WTC11 (cell line): ENCODE data around the gene DGKG. TPM values are rescaled to one million over a fixed set of nuclear protein-coding genes. Genes with fewer than 3 reads are reported as not detected.
A peak's percentile ranks its signal among the peaks of the same experiment; 100 is the strongest.

ENCODE experiments used
- CBFB ChIP-seq: sonication (generic); formaldehyde crosslinking; IDR thresholded peaks from 2 replicates; pipeline ENCODE4 v1.8.1; 2022; ENCODE audit warnings: mild to moderate bottlenecking, low read depth, missing genetic modification reagents
- E2F1 ChIP-seq: sonication (generic); formaldehyde crosslinking; IDR thresholded peaks from 2 replicates; pipeline ENCODE4 v1.8.0; 2022; ENCODE audit warnings: mild to moderate bottlenecking, missing genetic modification reagents
- ESRRA ChIP-seq: sonication (generic); formaldehyde crosslinking; IDR thresholded peaks from 2 replicates; pipeline ENCODE4 v1.8.1; 2022; ENCODE audit warnings: mild to moderate bottlenecking, missing genetic modification reagents, borderline replicate concordance
- FOXP1 ChIP-seq: sonication (generic); formaldehyde crosslinking; IDR thresholded peaks from 2 replicates; pipeline ENCODE4 v1.8.0; 2022; ENCODE audit warnings: missing genetic modification reagents, mild to moderate bottlenecking, moderate library complexity, borderline replicate concordance
- IRF1 ChIP-seq: sonication (generic); formaldehyde crosslinking; IDR thresholded peaks from 2 replicates; pipeline ENCODE4 v1.8.0; 2023; ENCODE audit warnings: missing genetic modification reagents
- PRDM15 ChIP-seq: sonication (generic); formaldehyde crosslinking; IDR thresholded peaks from 2 replicates; pipeline ENCODE4 v1.8.0; 2022; ENCODE audit warnings: missing genetic modification reagents
- RELA ChIP-seq: sonication (generic); formaldehyde crosslinking; IDR thresholded peaks from 2 replicates; pipeline ENCODE4 v1.8.1; 2022; ENCODE audit warnings: missing genetic modification reagents, mild to moderate bottlenecking, borderline replicate concordance
- TCF7 ChIP-seq: sonication (generic); formaldehyde crosslinking; IDR thresholded peaks from 2 replicates; pipeline ENCODE4 v1.8.0; 2022; ENCODE audit warnings: mild to moderate bottlenecking, low read depth, missing genetic modification reagents, moderate library complexity
- USF2 ChIP-seq: sonication (generic); formaldehyde crosslinking; IDR thresholded peaks from 2 replicates; pipeline ENCODE4 v1.8.1; 2023; ENCODE audit warnings: mild to moderate bottlenecking, missing genetic modification reagents, moderate library complexity
- ZNF396 ChIP-seq: fragments of 250-450 bp; sonication (Bioruptor Pico); IDR thresholded peaks from 2 replicates; pipeline ENCODE4 v1.8.0; 2021; ENCODE audit warnings: mild to moderate bottlenecking, moderate library complexity, borderline replicate concordance
- ZNF532 ChIP-seq: fragments of 250-450 bp; sonication (Bioruptor Pico); IDR thresholded peaks from 2 replicates; pipeline ENCODE4 v1.9.0; 2021; ENCODE audit warnings: mild to moderate bottlenecking, borderline replicate concordance
- total RNA-seq: library from RNA; stranded (reverse); gene quantifications from 3 replicates; pipeline ENCODE4 v1.2.3, GENCODE V29; 2021
- TF ChIP-seq, protein P1 (sequence below): sonication (generic); formaldehyde crosslinking; IDR thresholded peaks from 2 replicates; pipeline ENCODE4 v1.8.0; 2023; ENCODE audit warnings: mild to moderate bottlenecking, missing genetic modification reagents
- TF ChIP-seq, protein P2 (sequence below): fragments of 250-450 bp; sonication (Bioruptor Pico); IDR thresholded peaks from 2 replicates; pipeline ENCODE4 v1.9.0; 2021; ENCODE audit warnings: mild to moderate bottlenecking
- TF ChIP-seq, protein P3 (sequence below): sonication (generic); formaldehyde crosslinking; IDR thresholded peaks from 2 replicates; pipeline ENCODE4 v1.8.1; 2022; ENCODE audit warnings: low read depth, mild to moderate bottlenecking, moderate library complexity, missing genetic modification reagents, borderline replicate concordance
- TF ChIP-seq, protein P4 (sequence below): sonication (generic); formaldehyde crosslinking; IDR thresholded peaks from 2 replicates; pipeline ENCODE4 v1.8.1; 2023; ENCODE audit warnings: mild to moderate bottlenecking, missing genetic modification reagents, moderate library complexity
- TF ChIP-seq, protein P5 (sequence below): fragments of 250-450 bp; sonication (Bioruptor Pico); IDR thresholded peaks from 2 replicates; pipeline ENCODE4 v1.8.0; 2021; ENCODE audit warnings: mild to moderate bottlenecking

DGKG gene
- total RNA-seq, 1 experiment from 2014 or later, result 0.92 TPM

DNA sequence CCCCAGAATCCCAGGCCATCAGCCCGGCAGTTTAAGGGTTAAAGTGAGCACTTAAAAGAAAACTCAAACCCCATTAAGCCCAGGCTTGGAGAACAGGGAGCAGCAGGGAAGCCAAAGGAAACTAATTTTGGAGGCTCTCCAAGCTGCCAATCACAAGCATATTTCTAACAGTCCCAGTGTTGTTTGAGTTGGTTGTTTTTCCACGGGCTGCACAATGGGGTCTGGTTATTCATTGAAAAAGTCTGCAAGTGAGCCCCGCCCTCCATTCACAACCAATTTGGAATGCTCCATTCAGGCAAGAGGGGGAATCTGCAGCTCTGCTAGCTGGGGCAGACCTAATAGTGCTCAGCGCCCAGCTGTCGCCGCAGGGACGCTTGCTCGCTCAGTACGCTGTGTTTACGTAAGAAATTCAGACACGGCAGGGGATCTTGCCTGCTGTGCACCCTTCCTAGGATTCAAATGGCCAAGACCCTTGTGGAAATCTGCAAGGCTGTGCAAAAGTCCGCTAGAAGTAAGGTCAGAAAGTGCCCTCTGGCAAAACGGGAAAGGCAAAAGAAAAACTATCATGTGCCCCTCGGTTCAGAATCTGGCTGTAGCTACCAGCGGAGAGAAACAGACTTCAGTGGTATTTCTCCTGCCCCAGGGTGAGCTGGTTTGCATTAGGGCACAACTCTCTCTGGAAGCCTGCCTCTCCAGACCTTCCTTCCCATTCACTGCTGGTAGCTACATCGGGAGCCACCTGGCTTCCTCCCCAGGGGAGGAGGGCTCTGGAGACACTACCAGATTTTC, 264.2 kb downstream of the DGKG start (continued):
- 0 out of 2 replicates have a peak, but pooled peaks have one; percentile 6 for TF ChIP-seq USF2
- no peak for TF ChIP-seq ZNF532
- TF ChIP-seq, protein P1, sequence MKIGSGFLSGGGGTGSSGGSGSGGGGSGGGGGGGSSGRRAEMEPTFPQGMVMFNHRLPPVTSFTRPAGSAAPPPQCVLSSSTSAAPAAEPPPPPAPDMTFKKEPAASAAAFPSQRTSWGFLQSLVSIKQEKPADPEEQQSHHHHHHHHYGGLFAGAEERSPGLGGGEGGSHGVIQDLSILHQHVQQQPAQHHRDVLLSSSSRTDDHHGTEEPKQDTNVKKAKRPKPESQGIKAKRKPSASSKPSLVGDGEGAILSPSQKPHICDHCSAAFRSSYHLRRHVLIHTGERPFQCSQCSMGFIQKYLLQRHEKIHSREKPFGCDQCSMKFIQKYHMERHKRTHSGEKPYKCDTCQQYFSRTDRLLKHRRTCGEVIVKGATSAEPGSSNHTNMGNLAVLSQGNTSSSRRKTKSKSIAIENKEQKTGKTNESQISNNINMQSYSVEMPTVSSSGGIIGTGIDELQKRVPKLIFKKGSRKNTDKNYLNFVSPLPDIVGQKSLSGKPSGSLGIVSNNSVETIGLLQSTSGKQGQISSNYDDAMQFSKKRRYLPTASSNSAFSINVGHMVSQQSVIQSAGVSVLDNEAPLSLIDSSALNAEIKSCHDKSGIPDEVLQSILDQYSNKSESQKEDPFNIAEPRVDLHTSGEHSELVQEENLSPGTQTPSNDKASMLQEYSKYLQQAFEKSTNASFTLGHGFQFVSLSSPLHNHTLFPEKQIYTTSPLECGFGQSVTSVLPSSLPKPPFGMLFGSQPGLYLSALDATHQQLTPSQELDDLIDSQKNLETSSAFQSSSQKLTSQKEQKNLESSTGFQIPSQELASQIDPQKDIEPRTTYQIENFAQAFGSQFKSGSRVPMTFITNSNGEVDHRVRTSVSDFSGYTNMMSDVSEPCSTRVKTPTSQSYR (CRISPR knock-in tag), result no peak
- TF ChIP-seq, protein P2, sequence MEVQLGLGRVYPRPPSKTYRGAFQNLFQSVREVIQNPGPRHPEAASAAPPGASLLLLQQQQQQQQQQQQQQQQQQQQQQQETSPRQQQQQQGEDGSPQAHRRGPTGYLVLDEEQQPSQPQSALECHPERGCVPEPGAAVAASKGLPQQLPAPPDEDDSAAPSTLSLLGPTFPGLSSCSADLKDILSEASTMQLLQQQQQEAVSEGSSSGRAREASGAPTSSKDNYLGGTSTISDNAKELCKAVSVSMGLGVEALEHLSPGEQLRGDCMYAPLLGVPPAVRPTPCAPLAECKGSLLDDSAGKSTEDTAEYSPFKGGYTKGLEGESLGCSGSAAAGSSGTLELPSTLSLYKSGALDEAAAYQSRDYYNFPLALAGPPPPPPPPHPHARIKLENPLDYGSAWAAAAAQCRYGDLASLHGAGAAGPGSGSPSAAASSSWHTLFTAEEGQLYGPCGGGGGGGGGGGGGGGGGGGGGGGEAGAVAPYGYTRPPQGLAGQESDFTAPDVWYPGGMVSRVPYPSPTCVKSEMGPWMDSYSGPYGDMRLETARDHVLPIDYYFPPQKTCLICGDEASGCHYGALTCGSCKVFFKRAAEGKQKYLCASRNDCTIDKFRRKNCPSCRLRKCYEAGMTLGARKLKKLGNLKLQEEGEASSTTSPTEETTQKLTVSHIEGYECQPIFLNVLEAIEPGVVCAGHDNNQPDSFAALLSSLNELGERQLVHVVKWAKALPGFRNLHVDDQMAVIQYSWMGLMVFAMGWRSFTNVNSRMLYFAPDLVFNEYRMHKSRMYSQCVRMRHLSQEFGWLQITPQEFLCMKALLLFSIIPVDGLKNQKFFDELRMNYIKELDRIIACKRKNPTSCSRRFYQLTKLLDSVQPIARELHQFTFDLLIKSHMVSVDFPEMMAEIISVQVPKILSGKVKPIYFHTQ, result no peak
- no peak for TF ChIP-seq TCF7 (CRISPR knock-in tag)
- TF ChIP-seq PRDM15 (CRISPR knock-in tag), result no peak
- TF ChIP-seq ESRRA (CRISPR knock-in tag), result no peak
- no peak for TF ChIP-seq IRF1 (CRISPR knock-in tag)
- TF ChIP-seq, protein P3, sequence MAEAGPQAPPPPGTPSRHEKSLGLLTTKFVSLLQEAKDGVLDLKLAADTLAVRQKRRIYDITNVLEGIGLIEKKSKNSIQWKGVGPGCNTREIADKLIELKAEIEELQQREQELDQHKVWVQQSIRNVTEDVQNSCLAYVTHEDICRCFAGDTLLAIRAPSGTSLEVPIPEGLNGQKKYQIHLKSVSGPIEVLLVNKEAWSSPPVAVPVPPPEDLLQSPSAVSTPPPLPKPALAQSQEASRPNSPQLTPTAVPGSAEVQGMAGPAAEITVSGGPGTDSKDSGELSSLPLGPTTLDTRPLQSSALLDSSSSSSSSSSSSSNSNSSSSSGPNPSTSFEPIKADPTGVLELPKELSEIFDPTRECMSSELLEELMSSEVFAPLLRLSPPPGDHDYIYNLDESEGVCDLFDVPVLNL (CRISPR knock-in tag), result no peak
- no peak for TF ChIP-seq RELA
- TF ChIP-seq CBFB (CRISPR knock-in tag), result no peak
- TF ChIP-seq, protein P4, sequence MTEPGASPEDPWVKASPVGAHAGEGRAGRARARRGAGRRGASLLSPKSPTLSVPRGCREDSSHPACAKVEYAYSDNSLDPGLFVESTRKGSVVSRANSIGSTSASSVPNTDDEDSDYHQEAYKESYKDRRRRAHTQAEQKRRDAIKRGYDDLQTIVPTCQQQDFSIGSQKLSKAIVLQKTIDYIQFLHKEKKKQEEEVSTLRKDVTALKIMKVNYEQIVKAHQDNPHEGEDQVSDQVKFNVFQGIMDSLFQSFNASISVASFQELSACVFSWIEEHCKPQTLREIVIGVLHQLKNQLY, result no peak
- no peak for TF ChIP-seq ZNF396 (CRISPR knock-in tag)
- no peak for TF ChIP-seq E2F1 (CRISPR knock-in tag)
- TF ChIP-seq, protein P5, sequence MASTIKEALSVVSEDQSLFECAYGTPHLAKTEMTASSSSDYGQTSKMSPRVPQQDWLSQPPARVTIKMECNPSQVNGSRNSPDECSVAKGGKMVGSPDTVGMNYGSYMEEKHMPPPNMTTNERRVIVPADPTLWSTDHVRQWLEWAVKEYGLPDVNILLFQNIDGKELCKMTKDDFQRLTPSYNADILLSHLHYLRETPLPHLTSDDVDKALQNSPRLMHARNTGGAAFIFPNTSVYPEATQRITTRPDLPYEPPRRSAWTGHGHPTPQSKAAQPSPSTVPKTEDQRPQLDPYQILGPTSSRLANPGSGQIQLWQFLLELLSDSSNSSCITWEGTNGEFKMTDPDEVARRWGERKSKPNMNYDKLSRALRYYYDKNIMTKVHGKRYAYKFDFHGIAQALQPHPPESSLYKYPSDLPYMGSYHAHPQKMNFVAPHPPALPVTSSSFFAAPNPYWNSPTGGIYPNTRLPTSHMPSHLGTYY (CRISPR knock-in tag), result no peak
- peak; percentile 53; the same call in 1 of the 2 replicates for TF ChIP-seq FOXP1 (CRISPR knock-in tag)
